Dermis blood vessel endothelial cell (primary cell): ENCODE results near the gene ZNF594. TPM values are rescaled to one million over a fixed set of nuclear protein-coding genes. Genes with fewer than 3 reads are reported as not detected.
"Not testable (repeated sequence)": the region's sequence is repeated elsewhere in the genome, so short reads cannot be mapped to it uniquely, and the experiment has no call there.

Source experiments
- DNase-seq: peaks from one replicate; pipeline ENCODE4 v3.0.0; 2010
- total RNA-seq: library from RNA; depleted of rRNA; stranded (reverse); fragments of >200 nt; gene quantifications from 2 replicates; pipeline ENCODE4 v1.2.3, GENCODE V29; 2014

The ZNF594 gene
- total RNA-seq, result 3.4 and 4.8 TPM in 2 replicates

DNA sequence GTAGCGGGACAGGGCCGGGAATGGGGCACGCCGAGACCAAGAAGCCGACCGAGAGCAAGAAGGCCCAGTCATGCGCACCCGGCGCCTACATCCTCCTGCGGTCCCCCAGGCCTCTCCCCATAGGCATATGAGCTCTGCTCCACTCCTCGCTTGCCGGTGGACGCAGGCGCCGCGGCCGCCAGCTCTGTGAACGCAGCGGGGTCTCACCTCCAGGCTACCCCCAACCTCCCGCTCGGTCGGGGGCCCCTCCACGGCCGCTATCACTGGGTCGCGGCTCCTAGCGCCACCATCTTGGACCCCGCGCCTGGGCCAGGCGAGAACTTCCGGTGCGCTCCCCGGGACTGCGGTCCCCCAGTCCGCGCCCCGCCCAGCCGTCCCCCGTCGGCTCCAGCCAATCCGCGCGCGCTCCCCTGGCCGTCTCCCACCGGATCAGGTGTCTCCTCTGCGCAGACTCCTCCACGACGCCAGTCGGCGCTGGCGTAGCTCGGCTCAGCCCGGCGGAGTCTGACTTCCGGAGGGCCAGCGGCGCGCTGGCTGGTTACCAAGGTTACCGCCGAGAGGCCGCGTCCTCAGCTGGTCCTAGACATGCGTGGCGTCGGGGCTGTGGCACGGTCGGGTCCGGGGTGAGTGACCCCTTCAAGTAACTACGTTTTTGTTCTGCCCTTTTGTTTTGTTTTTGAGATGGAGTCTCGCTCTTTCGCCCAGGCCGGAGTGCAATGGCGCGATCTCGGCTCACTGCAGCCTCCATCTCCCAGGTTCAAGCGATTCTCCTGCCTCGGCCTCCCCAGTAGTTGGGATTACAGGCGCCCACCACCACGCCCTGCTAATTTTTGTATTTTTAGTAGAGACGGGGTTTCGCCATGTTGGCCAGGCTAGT, at the start of gene ZNF594:
ZNF594 (minus strand) TSS at position 328 of the 877 bp plus-strand sequence. CDS start 7,612 bp downstream, outside the sequence.
- DNase-seq, result peak; percentile 96

GRCh38 chr17:5239769-5240168, 48.1 kb upstream of the ZNF594 start:
- DNase-seq, result not testable (repeated sequence)

DNA sequence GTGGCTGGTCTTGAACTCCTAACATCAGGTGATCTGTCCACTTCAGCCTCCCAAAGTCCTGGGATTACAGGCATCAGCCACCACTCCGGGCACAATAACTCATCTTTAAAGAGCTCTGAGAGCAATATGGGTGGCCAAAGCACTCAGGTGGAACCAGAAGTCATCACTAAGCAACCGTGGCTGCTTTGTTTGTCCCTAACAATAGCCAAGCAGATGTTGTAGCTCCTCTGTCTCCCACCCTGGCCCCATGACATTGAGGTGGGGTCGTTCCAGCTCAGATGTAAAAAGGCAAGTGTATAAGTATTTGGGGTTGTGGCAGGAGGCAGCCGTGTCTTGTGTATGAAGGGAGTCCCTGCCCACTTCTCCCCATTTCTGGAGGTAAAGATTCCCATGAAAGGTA, 46.7 kb upstream of the ZNF594 start:
- no peak for DNase-seq

GRCh38 chr17:5237541-5238016, 45.9 kb upstream of the ZNF594 start:
- DNase-seq, result peak; percentile 72

GRCh38 chr17:5236938-5237540, 45.4 kb upstream of the ZNF594 start:
- no peak for DNase-seq

GRCh38 chr17:5234645-5235576, 43.2 kb upstream of the ZNF594 start, which contains the start of gene SCIMP:
SCIMP (minus strand) TSS chr17:5234860; CDS start chr17:5234755, 105 bp downstream.
- DNase-seq, result no peak

GRCh38 chr17:5233492-5233891, 41.8 kb upstream of the ZNF594 start:
- not testable (repeated sequence) for DNase-seq

DNA sequence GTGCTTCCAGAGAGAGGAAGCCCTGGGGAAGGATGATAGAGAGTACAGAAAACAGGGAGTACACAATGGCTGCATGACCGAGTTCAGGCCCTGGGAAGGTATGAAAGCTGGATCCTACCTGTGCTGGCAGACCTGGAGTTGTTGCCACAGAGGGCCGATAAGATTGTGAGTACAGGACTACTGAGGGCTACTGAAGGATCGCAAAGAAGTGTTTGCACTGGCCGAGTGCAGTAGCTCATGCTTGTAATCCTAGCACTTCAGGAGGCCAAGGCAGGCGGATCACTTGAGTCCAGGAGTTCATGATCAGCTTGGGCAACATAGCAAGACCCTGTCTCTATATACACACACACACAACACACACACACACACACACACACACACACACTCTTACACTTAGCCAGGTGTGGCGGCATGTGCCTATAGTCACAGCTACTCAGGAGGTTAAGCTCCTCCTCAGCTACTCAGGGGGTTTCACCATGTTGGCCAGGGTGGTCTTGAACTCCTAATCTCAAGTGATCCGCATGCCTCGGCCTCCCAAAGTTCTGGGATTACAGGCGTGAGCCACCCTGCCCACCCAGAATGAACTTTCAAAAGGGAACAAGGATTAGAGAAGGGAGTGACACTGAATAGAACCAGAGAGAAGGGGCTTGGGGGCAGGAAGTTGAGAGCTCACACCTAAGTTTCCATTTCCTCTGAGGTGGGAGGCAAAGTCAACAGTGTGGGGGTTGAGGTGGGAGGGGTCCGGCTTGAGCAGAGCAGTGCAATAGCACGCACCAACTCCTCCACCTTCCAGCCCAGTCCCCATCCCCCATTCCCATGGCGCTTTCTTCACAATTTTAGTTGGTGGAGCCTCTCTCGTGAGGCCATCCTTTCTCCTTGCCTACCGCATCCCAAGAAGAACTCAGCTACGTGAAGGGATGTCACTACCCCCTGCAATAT, 35.5 kb upstream of the ZNF594 start:
- no peak for DNase-seq

- no peak for DNase-seq
These were observed 34.2 kb upstream of the ZNF594 start for GRCh38 chr17:5225668-5226457.

DNA sequence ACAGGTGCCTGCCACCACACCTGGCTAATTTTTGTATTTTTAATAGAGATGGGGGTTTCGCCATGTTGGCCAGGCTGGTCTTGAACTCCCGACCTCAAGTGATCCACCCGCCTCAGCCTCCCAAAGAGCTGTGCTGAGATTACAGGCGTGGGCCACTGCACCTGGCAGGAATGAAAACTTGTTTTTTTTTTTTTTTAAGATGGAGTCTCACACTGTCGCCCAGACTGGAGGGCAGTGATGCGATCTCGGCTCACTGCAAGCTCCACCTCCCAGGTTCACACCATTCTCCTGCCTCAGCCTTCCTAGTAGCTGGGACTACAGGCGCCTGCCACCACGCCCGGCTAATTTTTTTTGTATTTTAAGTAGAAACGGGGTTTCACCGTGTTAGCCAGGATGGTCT, 30.2 kb upstream of the ZNF594 start:
- DNase-seq, result not testable (repeated sequence)

DNA sequence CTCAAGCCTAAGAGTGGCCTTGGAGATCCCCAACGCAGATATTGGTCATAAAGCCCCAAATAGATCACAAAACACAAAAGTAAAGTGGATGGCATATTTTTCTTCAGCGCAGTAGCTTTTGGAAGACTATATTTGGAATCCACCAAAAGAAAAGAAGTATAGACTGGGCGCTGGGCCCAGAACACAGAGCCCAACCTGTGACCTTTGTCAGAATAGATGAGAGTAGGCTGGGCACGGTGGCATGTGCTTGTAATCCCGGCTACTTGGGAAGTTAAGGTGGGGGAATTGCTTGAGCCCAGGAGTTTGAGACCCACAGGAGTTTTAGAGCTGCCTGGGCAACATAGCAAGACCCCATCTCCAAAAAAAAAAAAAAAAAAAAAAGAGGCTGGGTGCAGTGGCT, 28.4 kb upstream of the ZNF594 start:
- no peak for DNase-seq

GRCh38 chr17:5219536-5219935, 27.9 kb upstream of the ZNF594 start:
- no peak for DNase-seq

DNA sequence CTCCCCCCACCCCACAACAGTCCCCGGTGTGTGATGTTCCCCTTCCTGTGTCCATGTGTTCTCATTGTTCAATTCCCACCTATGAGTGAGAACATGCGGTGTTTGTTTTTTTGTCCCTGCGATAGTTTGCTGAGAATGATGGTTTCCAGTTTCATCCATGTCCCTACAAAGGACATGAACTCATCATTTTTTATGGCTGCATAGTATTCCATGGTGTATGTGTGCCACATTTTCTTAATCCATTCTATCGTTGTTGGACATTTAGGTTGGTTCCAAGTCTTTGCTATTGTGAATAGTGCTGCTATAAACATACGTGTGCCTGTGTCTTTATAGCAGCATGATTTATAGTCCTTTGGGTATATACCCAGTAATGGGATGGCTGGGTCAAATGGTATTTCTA, 25.9 kb upstream of the ZNF594 start:
- DNase-seq, result not testable (repeated sequence)

DNA sequence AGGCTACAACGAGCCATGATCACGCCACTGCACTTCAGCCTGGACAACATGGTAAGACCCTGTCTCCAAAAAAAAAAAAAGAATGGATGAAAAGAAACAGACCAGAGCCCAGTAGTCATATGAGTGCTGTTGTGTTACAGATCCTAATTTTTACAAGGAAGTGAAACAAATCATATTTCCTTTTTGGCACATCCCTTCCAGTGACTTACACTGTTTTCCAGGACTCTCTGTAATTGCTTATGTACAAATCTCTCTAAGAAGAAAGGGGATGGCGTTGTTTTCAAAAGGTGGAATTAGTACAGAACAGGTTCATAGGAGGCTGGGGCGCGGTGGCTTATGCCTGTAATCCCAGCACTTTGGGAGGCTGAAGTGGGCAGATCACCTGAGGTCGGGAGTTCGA, 19.8 kb upstream of the ZNF594 start:
- peak; percentile 22 for DNase-seq

DNA sequence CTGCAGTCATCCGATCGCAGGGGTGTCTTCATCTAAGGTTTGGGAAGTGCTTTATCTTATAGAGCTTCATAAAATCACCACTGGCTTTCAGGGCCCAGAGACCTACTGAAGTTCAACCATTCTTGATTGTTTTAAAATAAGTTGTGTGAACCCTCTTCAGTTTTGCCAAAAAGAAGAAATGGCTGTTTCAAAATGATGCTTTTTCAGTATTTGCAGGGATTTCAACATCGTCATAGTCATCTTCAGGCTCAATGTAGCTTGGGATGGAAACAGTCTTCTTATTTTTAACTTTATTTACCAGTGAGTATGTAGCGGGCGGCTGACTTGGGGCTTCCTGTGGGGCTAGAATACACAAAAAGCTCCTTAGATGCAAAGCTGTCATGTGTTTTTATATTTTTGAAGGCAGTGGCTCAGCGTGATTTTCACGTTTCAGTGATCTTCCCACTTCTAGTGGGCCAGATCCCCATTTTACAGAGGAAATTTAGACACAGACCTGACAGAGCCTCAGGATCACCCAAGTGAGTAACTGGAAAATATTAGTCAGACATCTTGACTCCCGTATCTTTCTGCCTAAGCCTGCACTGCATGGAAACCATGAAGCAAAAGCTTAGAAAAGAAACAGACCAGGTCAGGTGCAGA, 19.1 kb upstream of the ZNF594 start:
- DNase-seq, result no peak

DNA sequence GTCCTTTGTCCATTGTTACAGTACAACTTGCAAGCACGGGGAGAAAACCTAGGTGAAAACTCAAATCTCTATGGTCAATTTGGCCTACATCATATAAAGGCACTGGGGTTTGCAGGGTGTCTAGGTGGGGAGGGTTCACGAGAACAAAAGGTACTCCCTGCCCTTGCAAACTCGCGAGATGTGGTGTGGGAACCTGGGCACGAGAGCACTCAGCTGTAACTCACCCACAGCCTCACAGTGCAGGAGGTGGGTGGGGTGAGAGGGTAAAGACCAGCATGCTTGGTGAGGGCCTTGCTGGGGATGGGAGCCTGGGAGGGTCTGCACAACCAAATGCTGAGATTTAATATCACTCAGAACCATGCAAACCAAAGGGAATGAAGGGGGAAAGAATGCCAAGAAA, 18.4 kb upstream of the ZNF594 start:
- no peak for DNase-seq

DNA sequence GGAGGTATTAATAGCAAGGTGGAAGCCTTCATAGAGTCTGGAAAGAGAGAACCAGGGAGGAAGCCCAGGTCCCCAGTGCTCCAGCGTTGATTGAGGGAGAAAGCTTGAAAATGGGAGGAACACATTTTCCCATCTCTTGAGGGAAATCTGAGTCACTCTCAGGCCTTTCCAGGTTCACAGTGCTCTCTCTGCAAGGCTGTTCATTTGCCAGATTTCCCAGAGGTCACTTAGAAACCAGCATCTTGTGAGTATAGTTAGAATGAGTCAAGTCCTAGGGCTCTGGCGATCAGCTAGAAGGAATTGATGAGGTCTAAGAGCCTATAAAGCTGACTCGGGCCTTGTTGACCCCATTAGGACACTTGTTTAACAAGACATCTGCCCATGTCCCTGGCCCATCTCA, 17.7 kb upstream of the ZNF594 start:
- DNase-seq, result no peak

- no peak for DNase-seq
These were observed 12.2 kb upstream of the ZNF594 start for GRCh38 chr17:5203908-5204294.

DNA sequence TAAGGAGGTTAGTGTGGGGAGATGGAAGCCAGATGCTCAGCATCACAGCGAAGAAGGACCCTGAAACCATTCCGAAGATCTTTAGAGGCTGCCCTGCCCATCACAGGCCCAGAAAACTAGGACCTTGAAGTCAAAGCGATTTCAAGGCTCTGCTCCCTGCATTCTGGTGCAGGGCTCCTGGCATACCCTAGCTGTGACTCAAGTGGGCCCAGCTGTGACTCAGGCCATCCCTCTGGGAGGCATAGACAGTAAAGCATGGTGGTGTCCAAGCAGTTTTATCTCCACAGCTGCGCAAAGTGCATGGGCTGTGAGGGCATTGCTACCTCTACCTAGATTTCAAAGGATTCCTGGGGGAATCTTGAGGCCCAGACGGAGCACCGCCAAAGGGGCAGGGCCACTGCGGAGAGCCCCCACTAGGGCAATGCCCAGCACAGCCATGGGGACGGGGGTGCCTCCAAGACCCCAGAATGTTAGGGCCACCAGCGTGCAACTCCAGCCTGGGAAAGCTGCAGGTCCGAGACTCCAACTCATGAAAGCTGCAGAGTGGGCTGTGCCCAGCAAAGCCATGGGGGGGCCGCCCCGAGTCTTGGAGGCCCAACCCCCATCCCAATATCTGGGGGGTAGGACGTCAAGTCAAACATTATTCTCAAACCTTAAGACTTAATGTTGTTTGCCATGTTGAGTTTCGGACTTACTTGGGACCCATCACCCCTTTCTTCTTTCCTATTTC, 11.7 kb upstream of the ZNF594 start:
- no peak for DNase-seq
